Liver (tissue), 3 donors: ENCODE results near the gene RHOD.

Source experiments
- EGR1 ChIP-seq, 2 donors: IDR thresholded peaks; 2 replicates each; pipeline ENCODE4 v1.6.1; 2016 to 2018; ENCODE audit warnings: antibody characterized with exemption in 2 of 2, low read depth in 2 of 2
- JUND ChIP-seq, 2 donors: IDR thresholded peaks; 2 replicates each; pipeline ENCODE4 v1.6.1; 2016; ENCODE audit warnings: antibody characterized with exemption in 2 of 2
- NR2F2 ChIP-seq: IDR thresholded peaks from 2 replicates; pipeline ENCODE4 v1.6.1; 2016; ENCODE audit warnings: antibody characterized with exemption
- TF ChIP-seq, protein P1 (sequence below): fragments of 150-350 bp; IDR thresholded peaks from 2 replicates; pipeline ENCODE4 v1.5.1; 2017; ENCODE audit warnings: improper control_type of control experiment, low read depth, low read length; ENCODE audit not compliant: missing input control
- TF ChIP-seq, protein P2 (sequence below): IDR thresholded peaks from 2 replicates; pipeline ENCODE4 v1.6.1; 2016; ENCODE audit warnings: antibody characterized with exemption, mild to moderate bottlenecking
- donor health status: healthy.
- donor health status: healthy.

DNA sequence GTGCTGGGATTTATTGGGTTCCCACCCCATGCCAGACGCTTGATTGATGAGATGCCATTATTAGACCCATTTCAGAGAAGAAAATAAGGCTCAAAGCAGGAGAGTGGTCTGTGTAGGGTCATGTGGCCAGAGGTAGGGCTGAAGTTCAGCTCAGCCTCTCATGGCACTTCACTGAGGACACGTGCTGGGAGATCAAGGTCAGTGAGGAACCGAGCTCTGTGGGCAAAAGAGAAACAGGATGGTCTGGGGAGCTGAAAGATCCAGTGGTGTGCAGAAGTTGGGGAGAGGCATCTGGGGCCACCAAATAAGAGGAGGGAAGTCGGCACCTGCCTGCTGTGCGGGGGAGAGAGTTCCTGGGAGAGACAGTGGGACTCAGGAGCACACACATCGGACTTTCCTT lies 19.6 kb downstream of the RHOD start:
- TF ChIP-seq, protein P1, sequence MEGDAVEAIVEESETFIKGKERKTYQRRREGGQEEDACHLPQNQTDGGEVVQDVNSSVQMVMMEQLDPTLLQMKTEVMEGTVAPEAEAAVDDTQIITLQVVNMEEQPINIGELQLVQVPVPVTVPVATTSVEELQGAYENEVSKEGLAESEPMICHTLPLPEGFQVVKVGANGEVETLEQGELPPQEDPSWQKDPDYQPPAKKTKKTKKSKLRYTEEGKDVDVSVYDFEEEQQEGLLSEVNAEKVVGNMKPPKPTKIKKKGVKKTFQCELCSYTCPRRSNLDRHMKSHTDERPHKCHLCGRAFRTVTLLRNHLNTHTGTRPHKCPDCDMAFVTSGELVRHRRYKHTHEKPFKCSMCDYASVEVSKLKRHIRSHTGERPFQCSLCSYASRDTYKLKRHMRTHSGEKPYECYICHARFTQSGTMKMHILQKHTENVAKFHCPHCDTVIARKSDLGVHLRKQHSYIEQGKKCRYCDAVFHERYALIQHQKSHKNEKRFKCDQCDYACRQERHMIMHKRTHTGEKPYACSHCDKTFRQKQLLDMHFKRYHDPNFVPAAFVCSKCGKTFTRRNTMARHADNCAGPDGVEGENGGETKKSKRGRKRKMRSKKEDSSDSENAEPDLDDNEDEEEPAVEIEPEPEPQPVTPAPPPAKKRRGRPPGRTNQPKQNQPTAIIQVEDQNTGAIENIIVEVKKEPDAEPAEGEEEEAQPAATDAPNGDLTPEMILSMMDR, result no peak
- TF ChIP-seq JUND (IDR thresholded peaks at IDR 0.05) (no peak), EGR1 (IDR thresholded peaks at IDR 0.05; ENCODE audit: low read depth in 2 of 2) (no peak), NR2F2 (no peak)
- TF ChIP-seq, protein P2, sequence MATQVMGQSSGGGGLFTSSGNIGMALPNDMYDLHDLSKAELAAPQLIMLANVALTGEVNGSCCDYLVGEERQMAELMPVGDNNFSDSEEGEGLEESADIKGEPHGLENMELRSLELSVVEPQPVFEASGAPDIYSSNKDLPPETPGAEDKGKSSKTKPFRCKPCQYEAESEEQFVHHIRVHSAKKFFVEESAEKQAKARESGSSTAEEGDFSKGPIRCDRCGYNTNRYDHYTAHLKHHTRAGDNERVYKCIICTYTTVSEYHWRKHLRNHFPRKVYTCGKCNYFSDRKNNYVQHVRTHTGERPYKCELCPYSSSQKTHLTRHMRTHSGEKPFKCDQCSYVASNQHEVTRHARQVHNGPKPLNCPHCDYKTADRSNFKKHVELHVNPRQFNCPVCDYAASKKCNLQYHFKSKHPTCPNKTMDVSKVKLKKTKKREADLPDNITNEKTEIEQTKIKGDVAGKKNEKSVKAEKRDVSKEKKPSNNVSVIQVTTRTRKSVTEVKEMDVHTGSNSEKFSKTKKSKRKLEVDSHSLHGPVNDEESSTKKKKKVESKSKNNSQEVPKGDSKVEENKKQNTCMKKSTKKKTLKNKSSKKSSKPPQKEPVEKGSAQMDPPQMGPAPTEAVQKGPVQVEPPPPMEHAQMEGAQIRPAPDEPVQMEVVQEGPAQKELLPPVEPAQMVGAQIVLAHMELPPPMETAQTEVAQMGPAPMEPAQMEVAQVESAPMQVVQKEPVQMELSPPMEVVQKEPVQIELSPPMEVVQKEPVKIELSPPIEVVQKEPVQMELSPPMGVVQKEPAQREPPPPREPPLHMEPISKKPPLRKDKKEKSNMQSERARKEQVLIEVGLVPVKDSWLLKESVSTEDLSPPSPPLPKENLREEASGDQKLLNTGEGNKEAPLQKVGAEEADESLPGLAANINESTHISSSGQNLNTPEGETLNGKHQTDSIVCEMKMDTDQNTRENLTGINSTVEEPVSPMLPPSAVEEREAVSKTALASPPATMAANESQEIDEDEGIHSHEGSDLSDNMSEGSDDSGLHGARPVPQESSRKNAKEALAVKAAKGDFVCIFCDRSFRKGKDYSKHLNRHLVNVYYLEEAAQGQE, result no peak
